ENCODE data around the gene ALX1. TPM values are rescaled to one million over a fixed set of nuclear protein-coding genes. Genes with fewer than 3 reads are reported as not detected.

ALX1 gene
- total RNA-seq, 1 experiment from 2014 or later = not detected

DNA sequence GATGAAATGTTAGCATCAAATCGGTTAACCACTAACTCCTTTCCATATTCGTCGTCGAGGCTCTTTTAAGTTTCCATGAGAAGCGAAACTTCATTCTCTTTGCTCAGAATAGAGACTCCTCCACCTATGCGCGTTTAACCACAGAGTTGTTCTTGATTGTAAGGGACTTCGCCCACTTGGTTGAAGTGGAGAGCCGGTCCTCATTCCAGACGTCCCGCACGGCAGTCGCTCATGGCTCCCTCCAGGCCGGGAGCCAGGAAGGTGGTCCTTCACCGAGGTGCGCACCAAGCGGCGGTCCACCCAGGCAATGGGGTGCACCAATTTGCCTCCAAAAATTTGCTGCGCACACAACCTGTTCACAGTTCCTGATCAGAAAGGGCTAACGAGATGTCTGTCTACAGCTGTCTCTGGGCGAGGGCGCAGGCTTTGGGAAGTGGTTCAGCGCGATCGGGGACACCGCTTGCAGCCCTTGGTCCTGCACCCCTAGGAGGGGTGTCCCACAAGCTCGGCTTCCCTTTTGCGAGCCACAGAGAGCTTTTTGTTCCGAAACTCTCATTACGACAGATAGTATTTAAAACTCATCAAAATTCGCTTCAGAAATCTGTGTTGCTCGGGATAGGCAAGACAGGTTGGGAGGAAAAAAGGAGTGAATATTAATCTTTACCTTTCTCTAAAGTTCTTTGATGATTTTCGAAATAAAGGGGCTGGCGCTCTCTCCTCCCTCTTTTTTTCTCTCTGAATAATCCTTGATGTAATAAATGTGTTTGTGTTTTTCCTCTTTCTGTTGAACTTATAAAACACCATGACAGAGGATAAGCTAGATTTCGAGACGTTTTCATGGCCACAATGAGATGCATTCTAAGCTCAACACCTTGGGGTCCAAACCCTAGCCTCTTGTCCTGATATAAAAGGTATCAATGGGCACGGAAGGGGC lies 6.4 kb upstream of the ALX1 start:
- H3K27me3 ChIP-seq (ENCODE audit: low read length) = no peaks in the 10 kb centered on the region
- no peak for DNase-seq
- H3K27ac ChIP-seq (ENCODE audit: low read length) = no peak overlapping the region
- H3K4me2 ChIP-seq (ENCODE audit: low read depth, low read length, poor library complexity, severe bottlenecking) = no peak overlapping the region
- no peaks in the 10 kb centered on the region for H4K20me1 ChIP-seq (ENCODE audit: insufficient read depth, low read depth, low read length)
- H3K79me2 ChIP-seq (ENCODE audit: low read length) = no peaks in the 10 kb centered on the region
- H2AFZ ChIP-seq (ENCODE audit: low read length) = no peak overlapping the region
- H3K4me1 ChIP-seq (ENCODE audit: low read length) = no peaks in the 10 kb centered on the region
- no peaks in the 10 kb centered on the region for H3K36me3 ChIP-seq (ENCODE audit: insufficient read depth, low read length)
- peaks cover 14% of the 10 kb centered on the region for H3K9me3 ChIP-seq (ENCODE audit: low read length)
- H3K9me2 ChIP-seq (replicated peaks; ENCODE audit: insufficient read depth, low read length) = no peaks in the 10 kb centered on the region
- H3K9ac ChIP-seq (ENCODE audit: low read length) = no peak overlapping the region
- no peak overlapping the region for H3K4me3 ChIP-seq (ENCODE audit: low read length)

DNA sequence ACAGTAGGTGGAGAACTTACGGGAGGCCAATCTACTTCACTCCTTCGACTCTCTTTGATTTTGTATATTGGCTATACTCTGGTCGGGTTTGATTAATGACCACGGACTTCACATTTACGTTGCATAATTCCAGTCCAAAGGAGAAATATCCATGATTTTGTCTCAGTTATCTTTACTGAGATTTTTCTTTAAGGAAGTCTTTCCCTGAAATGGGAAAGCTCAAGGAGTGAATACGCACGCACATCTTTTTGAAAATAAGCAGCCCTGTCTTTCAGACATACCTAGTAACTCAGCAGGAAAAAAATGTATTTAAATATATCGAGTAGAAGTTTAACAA lies 5.7 kb upstream of the ALX1 start:
- H3K4me3 ChIP-seq (ENCODE audit: low read length) = no peak overlapping the region
- no peak overlapping the region for H3K4me2 ChIP-seq (ENCODE audit: low read depth, low read length, poor library complexity, severe bottlenecking)

GRCh38 chr12:85275374-85275773 lies 4.6 kb upstream of the ALX1 start:
- H3K36me3 ChIP-seq (ENCODE audit: insufficient read depth, low read length) = no peaks in the 10 kb centered on the region
- no peak overlapping the region for H3K9ac ChIP-seq (ENCODE audit: low read length)
- no peak overlapping the region for H3K4me2 ChIP-seq (ENCODE audit: low read depth, low read length, poor library complexity, severe bottlenecking)
- H3K27me3 ChIP-seq (ENCODE audit: low read length) = no peaks in the 10 kb centered on the region
- H3K27ac ChIP-seq (ENCODE audit: low read length) = no peak overlapping the region
- no peaks in the 10 kb centered on the region for H3K4me1 ChIP-seq (ENCODE audit: low read length)
- peaks cover 14% of the 10 kb centered on the region for H3K9me3 ChIP-seq (ENCODE audit: low read length)
- no peak for DNase-seq
- no peaks in the 10 kb centered on the region for H3K9me2 ChIP-seq (replicated peaks; ENCODE audit: insufficient read depth, low read length)
- no peaks in the 10 kb centered on the region for H4K20me1 ChIP-seq (ENCODE audit: insufficient read depth, low read depth, low read length)
- no peak overlapping the region for H3K4me3 ChIP-seq (ENCODE audit: low read length)
- H2AFZ ChIP-seq (ENCODE audit: low read length) = no peak overlapping the region
- H3K79me2 ChIP-seq (ENCODE audit: low read length) = no peaks in the 10 kb centered on the region

More for the DNA sequence above, 5.7 kb upstream of the ALX1 start:
- Histone ChIP-seq H3K9ac (ENCODE audit: low read length) (no peak overlapping the region), H3K36me3 (ENCODE audit: insufficient read depth, low read length) (no peaks in the 10 kb centered on the region), H3K79me2 (ENCODE audit: low read length) (no peaks in the 10 kb centered on the region), H3K9me3 (ENCODE audit: low read length) (peaks cover 14% of the 10 kb centered on the region), H4K20me1 (ENCODE audit: insufficient read depth, low read depth, low read length) (no peaks in the 10 kb centered on the region), H3K4me1 (ENCODE audit: low read length) (no peaks in the 10 kb centered on the region), H3K9me2 (replicated peaks; ENCODE audit: insufficient read depth, low read length) (no peaks in the 10 kb centered on the region), H3K27ac (ENCODE audit: low read length) (no peak overlapping the region), H3K27me3 (ENCODE audit: low read length) (no peaks in the 10 kb centered on the region), H2AFZ (ENCODE audit: low read length) (no peak overlapping the region)
- no peak for DNase-seq

- Histone ChIP-seq H3K4me3 (ENCODE audit: low read length) (no peak overlapping the region), H3K9me2 (replicated peaks; ENCODE audit: insufficient read depth, low read length) (no peaks in the 10 kb centered on the region), H3K4me2 (ENCODE audit: low read depth, low read length, poor library complexity, severe bottlenecking) (no peak overlapping the region), H3K36me3 (ENCODE audit: insufficient read depth, low read length) (no peaks in the 10 kb centered on the region), H3K4me1 (ENCODE audit: low read length) (no peaks in the 10 kb centered on the region), H3K9ac (ENCODE audit: low read length) (no peak overlapping the region), H3K27me3 (ENCODE audit: low read length) (no peaks in the 10 kb centered on the region), H4K20me1 (ENCODE audit: insufficient read depth, low read depth, low read length) (no peaks in the 10 kb centered on the region), H3K9me3 (ENCODE audit: low read length) (peaks cover 12% of the 10 kb centered on the region), H3K27ac (ENCODE audit: low read length) (no peak overlapping the region), H3K79me2 (ENCODE audit: low read length) (no peaks in the 10 kb centered on the region), H2AFZ (ENCODE audit: low read length) (no peak overlapping the region)
- no peak for DNase-seq
Observed at GRCh38 chr12:85277191-85277590, 2.8 kb upstream of the ALX1 start.

- H3K27ac ChIP-seq (ENCODE audit: low read length) = no peak overlapping the region
- no peaks in the 10 kb centered on the region for H3K27me3 ChIP-seq (ENCODE audit: low read length)
- H4K20me1 ChIP-seq (ENCODE audit: insufficient read depth, low read depth, low read length) = no peaks in the 10 kb centered on the region
- DNase-seq = no peak
- no peak overlapping the region for H2AFZ ChIP-seq (ENCODE audit: low read length)
- H3K4me3 ChIP-seq (ENCODE audit: low read length) = no peak overlapping the region
- H3K4me1 ChIP-seq (ENCODE audit: low read length) = no peaks in the 10 kb centered on the region
- H3K36me3 ChIP-seq (ENCODE audit: insufficient read depth, low read length) = no peaks in the 10 kb centered on the region
- peaks cover 11% of the 10 kb centered on the region for H3K9me3 ChIP-seq (ENCODE audit: low read length)
- H3K9ac ChIP-seq (ENCODE audit: low read length) = no peak overlapping the region
- no peaks in the 10 kb centered on the region for H3K79me2 ChIP-seq (ENCODE audit: low read length)
- no peaks in the 10 kb centered on the region for H3K9me2 ChIP-seq (replicated peaks; ENCODE audit: insufficient read depth, low read length)
- no peak overlapping the region for H3K4me2 ChIP-seq (ENCODE audit: low read depth, low read length, poor library complexity, severe bottlenecking)
Observed at GRCh38 chr12:85277900-85278597, 2.0 kb upstream of the ALX1 start.

DNA sequence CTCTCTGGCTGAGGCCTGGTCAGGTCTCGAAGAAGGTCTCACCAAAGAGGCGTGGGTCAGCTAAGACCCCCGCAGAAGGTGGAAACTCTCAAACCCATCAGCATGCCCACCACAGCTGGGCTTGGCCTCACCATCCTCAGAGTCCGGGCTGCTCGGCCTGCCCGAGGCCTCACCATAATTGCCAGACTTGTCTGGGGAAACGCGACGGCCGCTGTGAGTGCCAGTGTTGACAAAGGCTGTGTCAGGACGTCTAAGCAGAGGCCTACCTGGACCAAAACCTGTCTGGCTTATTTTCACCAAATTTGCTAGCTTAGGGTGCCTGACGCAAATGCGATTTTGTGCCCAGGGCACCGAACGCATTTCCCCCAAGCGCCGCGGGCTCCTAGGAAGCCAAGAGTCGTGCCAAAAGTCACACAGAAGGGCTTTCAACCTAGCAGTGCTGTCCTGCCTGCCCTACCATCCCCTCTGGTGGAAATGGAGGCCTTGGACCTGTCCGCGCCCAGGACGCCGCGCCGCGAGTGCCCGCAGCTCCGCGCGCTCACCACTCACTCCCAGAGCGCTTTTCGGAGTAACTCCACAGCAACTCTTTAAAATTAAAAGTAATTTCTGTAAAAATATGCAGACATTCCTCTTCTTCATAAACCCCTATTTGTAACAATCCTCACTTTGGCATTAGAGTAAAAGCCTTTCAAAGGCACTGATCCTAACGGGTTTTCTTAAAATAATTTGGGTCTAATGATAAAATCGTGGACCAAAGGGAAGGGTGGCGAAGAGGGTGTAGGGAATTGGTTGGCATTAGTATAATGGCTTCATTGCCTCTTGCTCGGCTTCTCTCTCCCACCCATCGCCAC lies 1.2 kb upstream of the ALX1 start:
- peaks cover 6% of the 10 kb centered on the region; the same call in 1 of the 2 replicates for H3K9me3 ChIP-seq (ENCODE audit: low read length)
- H3K9ac ChIP-seq (ENCODE audit: low read length) = no peak overlapping the region
- no peaks in the 10 kb centered on the region for H3K4me1 ChIP-seq (ENCODE audit: low read length)
- H3K79me2 ChIP-seq (ENCODE audit: low read length) = no peaks in the 10 kb centered on the region
- H3K9me2 ChIP-seq (replicated peaks; ENCODE audit: insufficient read depth, low read length) = no peaks in the 10 kb centered on the region
- no peaks in the 10 kb centered on the region for H3K36me3 ChIP-seq (ENCODE audit: insufficient read depth, low read length)
- no peaks in the 10 kb centered on the region for H3K27me3 ChIP-seq (ENCODE audit: low read length)
- DNase-seq = no peak
- no peak overlapping the region for H2AFZ ChIP-seq (ENCODE audit: low read length)
- H4K20me1 ChIP-seq (ENCODE audit: insufficient read depth, low read depth, low read length) = no peaks in the 10 kb centered on the region
- no peak overlapping the region for H3K4me2 ChIP-seq (ENCODE audit: low read depth, low read length, poor library complexity, severe bottlenecking)
- no peak overlapping the region for H3K27ac ChIP-seq (ENCODE audit: low read length)
- no peak overlapping the region for H3K4me3 ChIP-seq (ENCODE audit: low read length)

- no peak for DNase-seq
- Histone ChIP-seq H3K79me2 (ENCODE audit: low read length) (no peaks in the 10 kb centered on the region), H3K27ac (ENCODE audit: low read length) (no peak overlapping the region), H3K9ac (ENCODE audit: low read length) (no peak overlapping the region), H3K9me3 (ENCODE audit: low read length) (peaks cover 6% of the 10 kb centered on the region; the same call in 1 of the 2 replicates), H3K4me3 (ENCODE audit: low read length) (no peak overlapping the region), H3K36me3 (ENCODE audit: insufficient read depth, low read length) (no peaks in the 10 kb centered on the region), H2AFZ (ENCODE audit: low read length) (no peak overlapping the region), H3K9me2 (replicated peaks; ENCODE audit: insufficient read depth, low read length) (no peaks in the 10 kb centered on the region), H3K4me1 (ENCODE audit: low read length) (no peaks in the 10 kb centered on the region), H4K20me1 (ENCODE audit: insufficient read depth, low read depth, low read length) (no peaks in the 10 kb centered on the region), H3K4me2 (ENCODE audit: low read depth, low read length, poor library complexity, severe bottlenecking) (no peak overlapping the region), H3K27me3 (ENCODE audit: low read length) (no peaks in the 10 kb centered on the region)
Observed at GRCh38 chr12:85279449-85280164, 413 bp upstream of the ALX1 start.
